ENCODE results near the gene PRAME. TPM values are rescaled to one million over a fixed set of nuclear protein-coding genes. Genes with fewer than 3 reads are reported as not detected.

The PRAME gene
- total RNA-seq, 1 donor from 2014 or later = not detected

GRCh38 chr22:22571862-22572261 is 12.8 kb upstream of the PRAME start:
- H3K4me3 Mint-ChIP-seq (ENCODE audit: low read depth) = no peak overlapping the region
- H3K36me3 Mint-ChIP-seq (ENCODE audit: insufficient read depth) = no peaks in the 10 kb centered on the region
- peaks cover 89% of the 10 kb centered on the region for H3K27me3 Mint-ChIP-seq
- peaks cover 2% of the 10 kb centered on the region for H3K4me1 Mint-ChIP-seq (ENCODE audit: low read depth)
- no peaks in the 10 kb centered on the region for H3K9me3 Mint-ChIP-seq (ENCODE audit: low read depth)
- no peak overlapping the region for H3K27ac Mint-ChIP-seq
- DNase-seq (ENCODE audit: low spot score, unreplicated experiment) = no peak
- TF ChIP-seq, protein P1, sequence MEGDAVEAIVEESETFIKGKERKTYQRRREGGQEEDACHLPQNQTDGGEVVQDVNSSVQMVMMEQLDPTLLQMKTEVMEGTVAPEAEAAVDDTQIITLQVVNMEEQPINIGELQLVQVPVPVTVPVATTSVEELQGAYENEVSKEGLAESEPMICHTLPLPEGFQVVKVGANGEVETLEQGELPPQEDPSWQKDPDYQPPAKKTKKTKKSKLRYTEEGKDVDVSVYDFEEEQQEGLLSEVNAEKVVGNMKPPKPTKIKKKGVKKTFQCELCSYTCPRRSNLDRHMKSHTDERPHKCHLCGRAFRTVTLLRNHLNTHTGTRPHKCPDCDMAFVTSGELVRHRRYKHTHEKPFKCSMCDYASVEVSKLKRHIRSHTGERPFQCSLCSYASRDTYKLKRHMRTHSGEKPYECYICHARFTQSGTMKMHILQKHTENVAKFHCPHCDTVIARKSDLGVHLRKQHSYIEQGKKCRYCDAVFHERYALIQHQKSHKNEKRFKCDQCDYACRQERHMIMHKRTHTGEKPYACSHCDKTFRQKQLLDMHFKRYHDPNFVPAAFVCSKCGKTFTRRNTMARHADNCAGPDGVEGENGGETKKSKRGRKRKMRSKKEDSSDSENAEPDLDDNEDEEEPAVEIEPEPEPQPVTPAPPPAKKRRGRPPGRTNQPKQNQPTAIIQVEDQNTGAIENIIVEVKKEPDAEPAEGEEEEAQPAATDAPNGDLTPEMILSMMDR (IDR thresholded peaks at IDR 0.05; ENCODE audit: unreplicated experiment) = no peak

GRCh38 chr22:22571429-22571828 is 12.4 kb upstream of the PRAME start:
- H3K36me3 Mint-ChIP-seq (ENCODE audit: insufficient read depth) = no peaks in the 10 kb centered on the region
- TF ChIP-seq, protein P1 (IDR thresholded peaks at IDR 0.05; ENCODE audit: unreplicated experiment) = no peak
- no peaks in the 10 kb centered on the region for H3K9me3 Mint-ChIP-seq (ENCODE audit: low read depth)
- H3K4me3 Mint-ChIP-seq (ENCODE audit: low read depth) = no peak overlapping the region
- DNase-seq (ENCODE audit: low spot score, unreplicated experiment) = no peak
- no peak overlapping the region for H3K27ac Mint-ChIP-seq
- peaks cover 90% of the 10 kb centered on the region for H3K27me3 Mint-ChIP-seq
- peaks cover 2% of the 10 kb centered on the region for H3K4me1 Mint-ChIP-seq (ENCODE audit: low read depth)

- peaks cover 2% of the 10 kb centered on the region for H3K4me1 Mint-ChIP-seq (ENCODE audit: low read depth)
- H3K27me3 Mint-ChIP-seq = peaks cover 91% of the 10 kb centered on the region
- no peaks in the 10 kb centered on the region for H3K36me3 Mint-ChIP-seq (ENCODE audit: insufficient read depth)
- no peaks in the 10 kb centered on the region for H3K9me3 Mint-ChIP-seq (ENCODE audit: low read depth)
- TF ChIP-seq, protein P1 (IDR thresholded peaks at IDR 0.05; ENCODE audit: unreplicated experiment) = no peak
- no peak overlapping the region for H3K27ac Mint-ChIP-seq
- H3K4me3 Mint-ChIP-seq (ENCODE audit: low read depth) = no peak overlapping the region
- no peak for DNase-seq (ENCODE audit: low spot score, unreplicated experiment)
These were observed 10.2 kb upstream of the PRAME start for GRCh38 chr22:22569218-22569617.

- Mint-ChIP-seq H3K27me3 (peaks cover 80% of the 10 kb centered on the region), H3K27ac (no peak overlapping the region), H3K4me3 (ENCODE audit: low read depth) (no peak overlapping the region), H3K36me3 (ENCODE audit: insufficient read depth) (no peaks in the 10 kb centered on the region), H3K9me3 (ENCODE audit: low read depth) (no peaks in the 10 kb centered on the region), H3K4me1 (ENCODE audit: low read depth) (no peaks in the 10 kb centered on the region)
- DNase-seq (ENCODE audit: low spot score, unreplicated experiment) = no peak
- TF ChIP-seq, protein P1 (IDR thresholded peaks at IDR 0.05; ENCODE audit: unreplicated experiment) = no peak
These were observed 6.9 kb upstream of the PRAME start for GRCh38 chr22:22565981-22566380.

DNA sequence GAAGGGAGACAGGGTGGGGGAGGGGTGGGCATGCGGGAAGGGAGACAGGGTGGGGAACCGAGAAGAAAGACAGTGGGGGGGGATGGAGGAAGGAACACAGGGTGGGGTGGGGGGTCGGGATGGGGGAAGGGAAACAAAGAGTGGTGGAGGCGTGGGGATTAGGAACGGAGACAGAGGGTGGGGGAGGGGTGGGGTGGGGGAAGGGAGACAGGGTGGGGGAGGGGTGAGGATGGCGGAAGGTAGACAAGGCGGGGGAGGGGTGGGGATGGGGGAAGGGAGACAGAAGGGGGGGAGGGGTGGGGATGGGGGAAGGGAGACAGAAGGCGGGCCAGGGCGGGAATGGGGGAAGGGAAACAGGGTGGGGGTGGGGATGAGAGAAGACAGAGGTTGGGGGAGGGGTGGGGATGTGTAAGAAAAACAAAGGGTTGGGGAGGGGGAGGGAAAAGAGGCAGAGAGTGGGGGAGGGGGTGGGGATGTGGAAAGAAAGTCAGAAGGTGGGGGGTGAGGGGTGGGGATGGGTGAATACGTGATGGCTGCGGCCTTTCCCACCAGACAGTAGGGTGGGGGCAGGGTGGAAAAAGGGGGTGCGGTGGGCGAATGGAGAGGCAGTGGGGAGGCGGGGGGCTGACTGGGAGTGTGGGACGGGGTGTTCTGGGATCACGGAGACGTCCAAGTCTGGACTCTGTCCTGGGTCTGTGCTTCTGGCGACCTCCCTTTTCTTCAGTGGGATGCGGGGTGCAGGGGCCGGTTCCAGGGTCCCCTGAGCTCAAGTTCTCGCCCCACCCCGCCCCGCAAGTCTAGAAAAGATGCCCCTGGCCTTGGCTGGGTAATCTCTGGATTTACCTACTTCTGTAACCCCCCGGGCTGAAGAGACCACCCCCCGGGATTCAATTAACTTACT is 744 bp downstream of the PRAME start:
- Mint-ChIP-seq H3K9me3 (ENCODE audit: low read depth) (no peaks in the 10 kb centered on the region), H3K4me3 (ENCODE audit: low read depth) (no peak overlapping the region), H3K27ac (no peak overlapping the region), H3K36me3 (ENCODE audit: insufficient read depth) (no peaks in the 10 kb centered on the region), H3K27me3 (peaks cover 34% of the 10 kb centered on the region), H3K4me1 (ENCODE audit: low read depth) (no peaks in the 10 kb centered on the region)
- no peak for DNase-seq (ENCODE audit: low spot score, unreplicated experiment)
- TF ChIP-seq, protein P1 (IDR thresholded peaks at IDR 0.05; ENCODE audit: unreplicated experiment) = no peak

All from progenitor cell of endocrine pancreas (in vitro differentiated cells).